ENCODE results near the gene LRPAP1. TPM values are rescaled to one million over a fixed set of nuclear protein-coding genes. Genes with fewer than 3 reads are reported as not detected.
A peak's percentile ranks its signal among the peaks of the same experiment; 100 is the strongest.

The LRPAP1 gene
- total RNA-seq, 1 experiment from 2014 or later = 131 TPM

GRCh38 chr4:3493720-3494461, 38.3 kb downstream of the LRPAP1 start:
- in situ Hi-C loops (cut with HindIII; ENCODE audit: low sequenced_read_pairs) = no loop called here
- no peak for DNase-seq (ENCODE audit: low spot score)

DNA sequence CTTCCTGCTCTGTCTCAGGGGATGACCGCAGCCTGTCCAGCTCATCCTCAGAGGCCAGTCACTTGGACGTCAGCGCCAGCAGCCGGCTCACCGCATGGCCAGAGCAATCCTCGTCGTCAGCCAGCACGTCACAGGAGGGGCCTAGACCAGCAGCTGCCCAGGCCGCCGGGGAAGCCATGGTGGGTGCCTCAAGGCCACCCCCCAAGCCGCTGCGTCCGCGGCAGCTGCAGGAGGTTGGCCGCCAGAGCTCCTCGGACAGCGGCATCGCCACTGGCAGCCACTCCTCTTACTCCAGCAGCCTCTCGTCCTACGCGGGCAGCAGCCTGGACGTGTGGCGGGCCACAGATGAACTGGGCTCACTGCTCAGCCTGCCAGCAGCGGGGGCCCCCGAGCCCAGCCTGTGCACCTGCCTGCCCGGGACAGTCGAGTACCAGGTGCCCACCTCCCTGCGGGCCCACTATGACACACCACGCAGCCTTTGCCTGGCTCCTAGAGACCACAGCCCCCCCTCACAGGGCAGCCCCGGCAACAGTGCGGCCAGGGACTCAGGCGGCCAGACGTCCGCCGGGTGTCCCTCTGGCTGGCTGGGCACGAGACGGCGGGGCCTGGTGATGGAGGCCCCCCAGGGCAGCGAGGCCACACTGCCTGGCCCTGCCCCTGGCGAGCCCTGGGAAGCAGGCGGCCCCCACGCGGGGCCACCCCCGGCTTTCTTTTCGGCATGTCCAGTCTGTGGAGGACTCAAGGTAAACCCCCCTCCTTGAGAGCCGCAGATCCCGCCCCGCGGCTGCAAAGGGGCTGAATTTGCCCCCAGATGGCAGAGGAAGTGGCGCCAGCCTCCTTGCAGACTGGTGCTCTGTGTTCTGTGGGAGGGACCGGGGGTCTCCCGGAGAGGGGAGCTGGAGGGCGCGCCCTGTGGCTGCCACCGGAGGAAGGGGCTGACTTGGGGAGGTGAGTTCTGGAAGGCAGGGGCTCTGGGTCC, 39.2 kb downstream of the LRPAP1 start:
- in situ Hi-C loops (cut with HindIII; ENCODE audit: low sequenced_read_pairs) = no loop called here
- DNase-seq (ENCODE audit: low spot score) = no peak

DNA sequence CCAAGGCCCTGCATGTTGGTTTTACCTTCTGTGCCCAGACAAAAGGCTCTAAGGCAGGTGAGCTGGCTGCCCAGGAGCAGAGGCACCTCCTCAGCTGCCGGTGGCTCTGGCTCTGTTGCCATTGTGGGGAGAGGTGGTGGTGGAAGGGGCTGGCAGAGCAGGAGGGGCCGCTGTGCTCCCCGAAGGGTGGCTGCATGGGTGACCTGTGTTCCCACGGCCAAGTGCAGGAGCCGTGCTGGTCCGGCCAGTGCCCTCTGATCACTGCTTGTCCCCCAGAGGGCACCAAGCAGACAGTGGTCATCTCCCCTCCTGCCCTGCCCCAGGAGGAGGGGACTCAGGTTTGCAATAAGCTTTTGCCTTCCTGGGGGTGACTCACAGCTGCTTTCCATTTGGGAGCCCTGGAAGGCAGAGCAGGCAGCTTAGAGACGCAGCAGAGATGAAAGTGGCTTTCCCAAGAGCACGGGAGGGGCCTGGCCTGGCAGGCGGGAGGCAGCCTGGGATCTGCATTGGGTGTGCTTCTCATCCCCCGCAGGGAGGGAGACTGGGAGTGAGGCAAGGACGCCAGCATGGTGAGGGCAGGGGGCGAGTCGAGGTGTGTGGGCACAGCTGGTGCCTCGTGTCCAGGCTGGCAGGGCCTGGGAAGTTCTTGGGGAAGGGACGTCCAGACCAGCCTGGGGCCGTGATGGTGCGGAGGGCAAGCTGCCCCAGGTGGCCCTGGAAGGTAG, 40.4 kb downstream of the LRPAP1 start:
- DNase-seq (ENCODE audit: low spot score) = no peak
- in situ Hi-C loops (cut with HindIII; ENCODE audit: low sequenced_read_pairs) = no loop called here

GRCh38 chr4:3489451-3489962, 42.7 kb downstream of the LRPAP1 start:
- no peak for DNase-seq (ENCODE audit: low spot score)

DNA sequence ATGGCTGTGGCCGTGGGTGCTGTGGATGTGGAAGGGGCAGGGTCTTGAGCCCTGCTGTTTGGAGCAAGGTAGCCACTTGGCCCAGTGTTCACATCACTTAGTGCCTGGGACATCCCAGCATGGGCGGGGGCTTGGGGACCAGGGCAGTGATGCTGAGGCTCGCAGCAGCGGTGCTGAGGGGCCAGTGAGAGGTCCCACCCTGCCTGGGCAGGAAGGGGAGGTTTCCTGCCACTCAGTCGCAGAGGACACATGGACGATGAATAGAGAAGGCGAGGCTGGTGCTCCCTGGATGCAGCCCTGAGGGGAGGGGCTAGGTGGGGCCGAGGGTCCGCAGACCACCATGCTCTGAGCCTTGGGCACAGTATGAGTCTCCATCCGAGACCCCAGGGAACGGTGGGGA, 43.4 kb downstream of the LRPAP1 start:
- in situ Hi-C loops (cut with HindIII; ENCODE audit: low sequenced_read_pairs) = no loop called here
- DNase-seq (ENCODE audit: low spot score) = no peak

More at GRCh38 chr4:3489451-3489962, 42.7 kb downstream of the LRPAP1 start:
- in situ Hi-C loops (cut with HindIII; ENCODE audit: low sequenced_read_pairs) = no loop called here

DNA sequence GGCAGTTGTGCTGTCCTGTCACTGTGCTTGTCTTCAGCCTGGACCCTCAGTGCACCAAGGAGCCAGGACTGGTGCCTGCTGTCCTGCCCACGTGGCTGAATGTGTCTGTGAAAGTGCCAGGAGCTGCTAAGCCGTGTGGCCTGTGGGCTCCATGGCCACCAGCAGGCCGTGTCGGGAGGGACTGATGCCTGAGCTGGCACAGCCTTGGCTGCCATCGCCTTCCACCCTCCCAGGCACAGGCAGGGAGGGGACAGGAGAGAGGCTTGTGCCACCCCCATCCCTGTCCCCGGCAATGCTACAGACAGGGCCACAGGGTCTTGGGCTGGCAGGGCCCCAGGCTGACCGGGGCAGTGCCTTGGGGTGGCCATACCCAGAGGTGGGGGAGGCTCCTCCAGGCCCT, 44.4 kb downstream of the LRPAP1 start:
- in situ Hi-C loops (cut with HindIII; ENCODE audit: low sequenced_read_pairs) = no loop called here
- peak; percentile 56 for DNase-seq (ENCODE audit: low spot score)

DNA sequence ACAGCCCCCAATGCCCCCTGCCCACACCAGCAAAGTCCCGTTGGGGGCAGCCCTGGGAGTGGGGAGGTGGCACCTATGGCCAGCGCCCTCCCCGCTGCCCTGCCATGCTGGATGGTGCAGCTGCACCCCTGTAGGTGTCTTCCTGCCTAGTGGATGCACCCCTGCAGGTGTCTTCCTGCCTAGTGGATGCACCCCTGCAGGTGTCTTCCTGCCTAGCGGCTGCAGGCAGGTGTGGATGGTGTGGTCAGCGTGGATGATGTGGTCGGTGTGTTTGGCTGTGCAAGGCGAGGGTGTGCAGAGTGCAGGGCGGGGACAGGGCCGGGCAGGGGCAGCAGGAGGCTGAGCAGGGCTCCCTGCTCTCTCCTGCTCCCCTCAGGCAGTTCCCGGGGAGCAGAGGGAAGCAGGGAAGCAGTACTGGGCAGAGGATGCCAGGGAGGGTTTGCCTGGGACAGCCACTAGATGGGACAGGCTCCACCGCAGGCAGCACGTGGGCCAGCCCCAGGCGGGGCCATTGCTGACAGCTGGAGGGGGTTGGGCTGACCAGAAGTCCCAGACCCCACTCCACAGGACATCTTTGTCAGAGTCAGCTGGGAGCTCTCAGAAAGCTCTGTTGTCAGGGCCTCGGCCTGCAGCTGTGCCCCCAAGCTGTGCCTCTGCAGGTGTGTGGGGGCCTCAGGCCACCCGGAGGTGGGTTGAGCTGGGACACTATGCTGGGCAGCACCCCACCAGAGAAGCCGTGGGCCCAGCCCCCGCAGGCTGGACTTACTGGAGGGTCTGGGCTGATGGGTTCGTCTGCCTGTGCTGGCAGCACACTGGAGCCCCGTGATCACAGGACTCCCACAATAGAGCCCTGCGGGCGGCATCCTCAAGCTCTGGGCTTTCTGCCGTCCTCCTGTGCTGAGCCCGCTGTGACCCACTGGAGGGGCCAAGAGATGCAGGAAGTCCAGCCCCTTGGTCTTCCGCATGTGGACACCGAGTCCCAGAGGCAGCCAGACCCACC, 45.4 kb downstream of the LRPAP1 start:
- DNase-seq (ENCODE audit: low spot score) = no peak
- in situ Hi-C loops (cut with HindIII; ENCODE audit: low sequenced_read_pairs) = no loop called here

GRCh38 chr4:3485886-3486540, 46.2 kb downstream of the LRPAP1 start:
- DNase-seq (ENCODE audit: low spot score) = no peak
- in situ Hi-C loops (cut with HindIII; ENCODE audit: low sequenced_read_pairs) = no loop called here

- in situ Hi-C loops (cut with HindIII; ENCODE audit: low sequenced_read_pairs) = no loop called here
- DNase-seq (ENCODE audit: low spot score) = no peak
Observed at GRCh38 chr4:3485011-3485791, 47.0 kb downstream of the LRPAP1 start.

GRCh38 chr4:3484057-3484973, 47.9 kb downstream of the LRPAP1 start:
- in situ Hi-C loops (cut with HindIII; ENCODE audit: low sequenced_read_pairs) = no loop called here
- peak; percentile 67 for DNase-seq (ENCODE audit: low spot score)

DNA sequence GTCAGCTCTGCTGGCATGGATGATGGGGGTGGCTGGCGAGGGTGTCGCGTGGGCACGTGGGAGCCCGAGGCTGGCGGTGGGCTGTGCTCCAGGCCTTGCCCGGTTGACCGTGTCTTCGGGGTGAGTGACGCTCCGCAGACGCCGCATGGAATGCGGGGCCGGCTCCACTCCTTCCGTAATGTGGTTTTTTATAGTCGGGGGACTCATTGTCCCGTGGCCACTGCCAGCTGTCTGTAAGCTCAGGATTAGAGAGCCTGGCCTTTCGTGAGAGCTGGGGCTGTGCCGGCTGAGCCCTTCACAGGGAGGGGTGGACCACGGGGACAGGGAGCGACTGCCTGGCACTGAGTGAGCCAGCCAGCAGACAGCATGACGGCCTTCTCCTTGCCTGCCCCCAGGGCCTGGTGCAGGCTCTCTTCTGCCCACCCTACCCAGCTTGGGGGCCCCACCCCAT, 48.7 kb downstream of the LRPAP1 start:
- peak; percentile 42 for DNase-seq (ENCODE audit: low spot score)
- in situ Hi-C loops (cut with HindIII; ENCODE audit: low sequenced_read_pairs) = no loop called here

DNA sequence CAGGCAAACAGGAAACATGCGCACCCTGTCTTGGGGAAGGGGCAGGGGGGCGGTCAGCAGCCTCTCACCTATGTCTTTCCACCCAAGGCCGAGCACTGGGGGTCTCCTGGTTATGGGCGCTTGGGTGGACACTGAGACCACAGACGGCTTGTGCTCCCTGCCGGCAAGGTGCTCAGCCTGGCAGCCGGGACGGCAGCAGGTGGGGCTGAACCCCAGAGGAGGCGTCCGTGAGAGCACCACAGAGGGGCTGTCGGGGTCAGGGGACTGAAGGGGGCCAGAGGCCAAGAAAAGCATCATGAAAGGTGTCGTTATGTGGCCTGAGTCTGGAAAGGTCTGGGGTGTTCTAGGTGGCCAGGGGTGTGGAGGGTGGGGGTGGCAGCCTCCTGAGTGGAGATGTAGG, 49.5 kb downstream of the LRPAP1 start:
- in situ Hi-C loops (cut with HindIII; ENCODE audit: low sequenced_read_pairs) = no loop called here
- DNase-seq (ENCODE audit: low spot score) = no peak

- in situ Hi-C loops (cut with HindIII; ENCODE audit: low sequenced_read_pairs) = no loop called here
- DNase-seq (ENCODE audit: low spot score) = no peak
Observed at GRCh38 chr4:3481783-3482393, 50.3 kb downstream of the LRPAP1 start.

GRCh38 chr4:3481113-3481531, 51.1 kb downstream of the LRPAP1 start:
- in situ Hi-C loops (cut with HindIII; ENCODE audit: low sequenced_read_pairs) = no loop called here
- DNase-seq (ENCODE audit: low spot score) = no peak

DNA sequence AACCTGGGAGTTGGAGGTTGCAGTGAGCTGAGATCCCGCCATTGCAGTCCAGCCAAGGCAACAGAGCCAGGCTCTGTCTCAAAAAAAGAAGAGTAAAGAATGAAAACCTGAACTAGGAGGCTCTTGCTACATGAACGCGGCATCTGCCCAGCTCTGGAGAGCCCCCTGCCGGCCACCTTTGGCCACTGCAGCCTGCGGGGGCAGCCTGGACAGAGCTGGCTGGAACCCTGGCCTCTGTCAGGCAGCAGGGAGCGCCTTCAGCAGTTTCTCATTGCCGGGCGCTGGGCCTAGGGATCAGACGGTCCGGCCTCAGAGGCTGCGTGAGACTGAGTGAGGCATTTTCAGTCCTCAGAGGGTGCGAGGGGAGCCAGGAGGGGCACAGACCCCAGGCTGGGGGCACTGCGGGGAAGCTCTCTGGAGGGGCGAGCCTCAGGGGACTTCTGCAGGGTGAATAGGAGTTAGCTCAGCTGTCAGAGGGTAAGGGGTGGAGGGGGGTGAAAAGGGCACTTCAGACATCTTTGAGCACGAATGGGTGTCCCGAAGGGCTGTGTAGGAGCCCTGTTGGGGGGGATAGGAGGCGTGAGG, 51.6 kb downstream of the LRPAP1 start:
- peak; percentile 78 for DNase-seq (ENCODE audit: low spot score)
- in situ Hi-C loops (cut with HindIII; ENCODE audit: low sequenced_read_pairs) = no loop called here

Measured in G401 (cell line).